Mononuclear cell (primary cell): ENCODE measurements around the gene SLC9A1. TPM values are rescaled to one million over a fixed set of nuclear protein-coding genes. Genes with fewer than 3 reads are reported as not detected.
"Not testable (repeated sequence)": the region's sequence is repeated elsewhere in the genome, so short reads cannot be mapped to it uniquely, and the experiment has no call there.

Experiments
- H3K27me3 ChIP-seq: 2 replicates; pipeline ENCODE4 v1.6.0; 2011; ENCODE audit warnings: low read length, control low read depth; ENCODE audit not compliant: insufficient read depth
- H3K4me1 ChIP-seq: 2 replicates; pipeline ENCODE4 v1.5.1; 2011; ENCODE audit warnings: mild to moderate bottlenecking, low read length, control low read depth; ENCODE audit not compliant: insufficient read depth
- H3K4me3 ChIP-seq: 2 replicates; pipeline ENCODE4 v1.5.1; 2011; ENCODE audit warnings: mild to moderate bottlenecking, low read length, moderate library complexity
- H3K9me3 ChIP-seq: 2 replicates; pipeline ENCODE4 v1.5.1; 2011; ENCODE audit warnings: low read depth, mild to moderate bottlenecking, control low read depth, low read length
- total RNA-seq: library from RNA; depleted of rRNA; stranded (reverse); fragments of >200 nt; gene quantifications from one replicate; pipeline ENCODE4 v1.2.3, GENCODE V29; 2012

Gene SLC9A1
- 6.4 TPM for total RNA-seq

DNA sequence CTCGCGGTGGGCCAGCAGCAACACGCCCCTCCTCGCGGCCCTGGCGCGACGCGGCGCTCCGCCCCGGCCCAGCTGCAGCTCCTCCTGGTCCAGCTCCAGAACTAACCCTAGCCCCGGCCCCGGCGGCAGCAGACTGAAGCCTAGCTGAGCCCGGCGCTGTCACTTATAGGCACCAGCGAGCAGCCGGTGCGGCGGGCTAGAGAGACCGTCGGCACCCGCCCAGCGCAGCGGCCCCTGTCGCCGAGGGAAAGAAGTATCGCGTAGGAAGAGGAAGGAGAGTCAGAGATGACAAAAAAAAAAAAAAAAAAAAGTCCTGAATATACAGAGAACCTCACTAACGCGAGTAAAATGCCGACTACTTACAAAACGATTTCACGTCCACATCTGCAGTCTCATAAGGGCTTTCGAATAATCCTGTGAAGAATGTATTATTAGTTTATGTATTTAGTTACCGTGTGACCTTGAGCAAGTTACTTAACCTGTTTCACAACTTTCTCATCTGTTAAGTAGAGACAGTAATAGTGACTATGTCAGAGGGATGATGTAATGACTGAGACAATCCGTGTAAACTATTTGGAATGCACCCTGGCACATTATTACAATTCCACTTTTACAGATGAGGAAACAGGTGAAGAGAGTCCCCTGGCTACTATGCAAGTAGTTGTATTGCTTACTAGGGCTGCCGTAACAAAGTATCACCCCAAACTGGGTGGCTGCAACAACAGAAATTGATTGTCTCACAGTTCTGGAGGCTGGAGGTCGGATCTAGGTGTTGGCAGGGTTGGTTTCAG is at the start of gene SLC9A1:
TSS of gene SLC9A1 (minus strand) at position 135 of the 791 bp plus-strand sequence. CDS start 791 bp downstream, outside the sequence.
- H3K4me3 ChIP-seq, result peak within 1 kb of the TSS; percentile 82
- no peaks in the 10 kb centered on the region for H3K9me3 ChIP-seq
- H3K27me3 ChIP-seq, result no peaks in the 10 kb centered on the region
- H3K4me1 ChIP-seq, result peaks cover 47% of the 10 kb centered on the region

DNA sequence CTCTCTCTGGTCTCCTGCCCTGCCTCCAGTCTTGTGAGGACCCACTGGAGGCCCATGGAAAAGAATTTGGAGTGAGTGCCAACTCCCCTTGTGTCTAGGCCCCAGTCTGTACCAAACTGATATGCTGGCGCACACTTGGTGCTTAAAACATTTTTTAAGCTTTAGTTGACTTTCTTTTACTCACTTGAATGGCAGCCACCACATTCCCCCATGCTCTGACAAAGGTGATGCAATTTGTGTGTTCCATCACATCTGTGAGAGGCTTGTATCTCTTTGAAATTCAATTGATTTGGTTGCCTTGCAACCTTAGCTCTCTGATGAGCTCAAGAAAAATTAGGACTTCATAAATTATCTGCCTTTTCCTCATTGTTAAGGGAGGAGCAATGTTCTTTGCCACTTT is 49.0 kb upstream of the SLC9A1 start:
- no peaks in the 10 kb centered on the region for H3K9me3 ChIP-seq
- no peaks in the 10 kb centered on the region for H3K27me3 ChIP-seq
- no peaks in the 10 kb centered on the region for H3K4me1 ChIP-seq
- no peak overlapping the region for H3K4me3 ChIP-seq

DNA sequence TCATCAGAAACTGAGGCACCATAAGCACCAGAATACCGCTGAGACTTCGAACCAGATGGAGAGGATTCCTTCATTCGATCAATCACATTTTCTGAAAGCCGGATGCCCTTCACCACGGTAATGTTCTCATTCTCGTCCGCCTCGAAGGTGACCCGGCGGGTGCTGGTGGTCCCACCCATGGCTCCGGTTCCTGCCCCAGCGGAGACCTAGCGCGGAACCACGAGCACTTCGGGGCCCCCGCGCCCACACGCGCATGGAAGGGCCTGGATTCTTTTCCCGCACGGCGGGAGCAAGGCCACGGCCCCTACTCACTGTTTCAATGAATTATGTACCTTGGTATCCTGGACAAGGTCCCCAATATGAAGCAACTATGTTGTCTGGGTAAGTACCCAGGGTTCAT is 46.4 kb upstream of the SLC9A1 start:
- Histone ChIP-seq H3K9me3 (no peaks in the 10 kb centered on the region), H3K4me1 (no peaks in the 10 kb centered on the region), H3K4me3 (no peak overlapping the region), H3K27me3 (no peaks in the 10 kb centered on the region)

DNA sequence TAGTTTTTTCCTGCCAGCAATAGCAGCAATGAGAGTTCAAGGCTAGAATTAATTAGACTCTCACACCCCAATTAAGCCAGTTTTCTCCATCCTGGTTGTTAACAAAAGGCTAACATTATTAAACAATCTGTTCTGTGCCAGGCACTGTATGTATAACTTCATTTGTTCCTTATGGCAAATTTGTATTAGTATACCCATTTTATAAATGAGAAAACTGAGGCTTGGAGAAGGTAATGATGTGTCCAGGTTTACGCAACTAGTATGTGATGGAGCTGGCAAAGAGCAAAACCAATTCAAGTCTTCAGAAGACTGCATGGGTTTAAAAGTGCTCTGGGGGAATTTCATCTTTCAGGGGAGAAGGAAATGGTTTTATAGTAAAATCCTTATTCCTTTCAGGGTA is 38.3 kb upstream of the SLC9A1 start:
- Histone ChIP-seq H3K9me3 (no peaks in the 10 kb centered on the region), H3K4me3 (no peak overlapping the region), H3K27me3 (no peaks in the 10 kb centered on the region), H3K4me1 (peaks cover 14% of the 10 kb centered on the region)

DNA sequence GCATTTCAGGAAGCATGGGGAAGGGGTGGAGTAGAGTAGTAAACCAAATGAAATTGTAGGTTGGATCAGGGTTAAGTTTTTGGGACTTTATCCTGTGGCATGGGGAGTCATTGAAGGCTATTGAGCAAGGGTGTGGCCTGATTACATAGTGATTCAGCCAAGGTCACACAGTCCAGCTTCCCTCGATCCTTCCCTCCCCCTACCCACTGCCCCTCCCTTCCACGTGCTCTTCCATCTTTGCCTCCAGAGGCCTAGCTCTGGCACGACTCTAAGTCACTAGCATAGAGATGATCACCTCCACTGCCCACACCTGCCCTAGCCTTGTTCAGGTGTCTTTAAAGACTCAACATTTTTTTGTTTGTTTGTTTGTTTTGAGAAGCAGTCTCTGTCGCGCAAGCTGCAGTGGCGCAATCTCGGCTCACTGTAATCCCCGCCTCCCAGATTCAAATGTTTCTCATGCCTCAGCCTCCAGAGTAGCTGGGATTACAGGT is 37.2 kb upstream of the SLC9A1 start:
- H3K27me3 ChIP-seq, result no peaks in the 10 kb centered on the region
- H3K9me3 ChIP-seq, result no peaks in the 10 kb centered on the region
- H3K4me3 ChIP-seq, result no peak overlapping the region
- H3K4me1 ChIP-seq, result peaks cover 14% of the 10 kb centered on the region

DNA sequence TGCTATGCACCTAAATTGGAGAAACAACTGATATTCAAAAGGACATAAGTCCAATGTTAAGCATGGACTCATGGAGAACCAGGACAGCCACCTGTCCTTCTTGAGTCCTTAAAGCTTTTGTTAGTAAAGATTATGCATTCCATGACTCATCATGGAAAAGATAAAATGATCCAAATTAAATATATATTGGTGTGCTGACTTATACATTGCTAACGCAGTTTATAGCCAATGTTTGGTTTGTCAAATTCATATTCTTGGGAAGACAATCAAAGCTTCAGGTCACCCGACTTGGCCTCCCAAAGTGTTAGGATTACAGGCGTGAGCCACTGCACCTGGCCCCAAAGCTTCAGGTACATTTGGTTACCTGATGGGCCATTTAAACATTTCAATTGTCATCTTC is 29.7 kb upstream of the SLC9A1 start:
- H3K4me1 ChIP-seq, H3K27me3 ChIP-seq, H3K9me3 ChIP-seq: not testable (repeated sequence)

DNA sequence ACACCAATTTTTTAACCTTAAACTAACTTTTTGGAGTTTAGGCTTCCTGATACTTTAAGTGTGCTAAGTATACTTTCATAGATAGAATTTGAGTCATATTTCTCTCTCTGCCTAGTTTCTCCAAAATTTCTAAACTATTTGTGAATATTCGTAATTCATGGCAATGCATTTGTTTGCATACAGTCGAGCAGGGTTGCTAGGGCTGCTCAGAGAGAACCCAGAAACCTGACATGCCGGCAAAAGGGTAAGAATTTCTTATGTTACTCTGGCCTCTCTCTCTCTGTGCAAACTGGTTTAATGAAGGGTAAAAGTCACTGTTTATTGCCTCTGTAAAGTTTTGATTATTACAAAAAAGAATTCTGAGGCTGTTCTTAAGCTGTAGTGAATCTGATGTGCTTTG is 25.1 kb upstream of the SLC9A1 start:
- Histone ChIP-seq H3K9me3 (no peaks in the 10 kb centered on the region), H3K4me3 (no peak overlapping the region), H3K4me1 (no peaks in the 10 kb centered on the region), H3K27me3 (no peaks in the 10 kb centered on the region)

More for the DNA sequence above, 29.7 kb upstream of the SLC9A1 start:
- not testable (repeated sequence) for H3K4me3 ChIP-seq

DNA sequence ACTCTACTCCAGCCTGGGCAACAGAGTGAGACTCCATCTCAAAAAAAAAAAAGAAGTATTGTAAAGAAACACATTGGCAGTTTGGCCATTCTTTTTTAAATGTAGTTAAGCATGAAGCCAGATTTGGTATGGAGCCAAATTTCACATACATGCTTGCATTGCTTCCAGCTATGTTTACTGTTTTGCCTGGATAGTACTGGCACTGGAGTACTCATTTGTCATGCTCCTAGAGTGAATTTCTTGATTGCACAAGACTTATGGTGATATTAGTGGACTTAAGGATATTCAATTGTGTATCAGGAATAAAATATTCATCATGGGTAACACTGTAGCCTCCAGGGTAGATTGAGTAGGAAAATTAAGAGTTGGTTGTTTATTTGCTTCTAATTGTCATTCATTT is 24.5 kb upstream of the SLC9A1 start:
- H3K4me3 ChIP-seq, result no peak overlapping the region
- H3K27me3 ChIP-seq, result no peaks in the 10 kb centered on the region
- H3K4me1 ChIP-seq, result no peaks in the 10 kb centered on the region

DNA sequence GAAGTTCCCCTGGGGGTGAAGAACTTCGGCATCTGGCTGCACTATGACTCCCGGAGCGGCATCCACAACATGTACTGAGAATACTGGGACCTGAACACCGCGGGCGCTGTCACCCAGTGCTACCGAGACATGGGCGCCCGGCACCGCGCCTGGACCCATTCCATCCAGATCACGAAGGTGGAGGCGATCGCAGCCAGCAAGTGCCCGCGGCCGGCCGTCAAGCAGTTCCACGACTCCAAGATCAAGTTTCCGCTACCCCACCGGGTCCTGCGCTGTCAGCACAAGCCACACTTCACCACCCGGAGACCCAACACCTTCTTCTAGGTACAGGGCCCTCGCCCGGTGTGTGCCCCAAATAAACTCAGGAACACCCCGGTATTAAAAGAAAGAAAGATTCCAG is 22.0 kb upstream of the SLC9A1 start:
- no peaks in the 10 kb centered on the region for H3K27me3 ChIP-seq
- H3K9me3 ChIP-seq, result no peaks in the 10 kb centered on the region
- H3K4me1 ChIP-seq, result no peaks in the 10 kb centered on the region
- H3K4me3 ChIP-seq, result no peak overlapping the region

More for the DNA sequence above, 24.5 kb upstream of the SLC9A1 start:
- H3K9me3 ChIP-seq, result no peaks in the 10 kb centered on the region

DNA sequence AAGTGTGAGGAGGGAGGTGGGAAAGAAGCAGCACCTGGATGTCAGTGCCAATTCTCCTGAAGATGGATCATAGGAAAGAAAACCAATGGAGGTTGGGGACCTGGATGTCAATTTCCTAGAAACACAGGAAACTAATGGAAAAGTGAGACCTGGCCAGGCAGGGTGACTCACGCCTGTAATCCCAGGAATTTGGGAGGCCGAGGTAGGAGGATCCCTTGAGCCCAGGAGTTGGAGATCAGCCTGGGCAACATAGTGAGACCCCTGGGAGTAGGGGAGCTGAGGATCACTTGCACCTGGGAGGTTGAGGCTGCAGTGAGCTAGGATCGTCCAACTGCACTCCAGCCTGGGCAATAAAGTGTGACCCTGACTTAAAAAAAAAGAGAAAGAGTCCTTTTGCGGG is 21.4 kb upstream of the SLC9A1 start:
- H3K4me1 ChIP-seq, result no peaks in the 10 kb centered on the region

DNA sequence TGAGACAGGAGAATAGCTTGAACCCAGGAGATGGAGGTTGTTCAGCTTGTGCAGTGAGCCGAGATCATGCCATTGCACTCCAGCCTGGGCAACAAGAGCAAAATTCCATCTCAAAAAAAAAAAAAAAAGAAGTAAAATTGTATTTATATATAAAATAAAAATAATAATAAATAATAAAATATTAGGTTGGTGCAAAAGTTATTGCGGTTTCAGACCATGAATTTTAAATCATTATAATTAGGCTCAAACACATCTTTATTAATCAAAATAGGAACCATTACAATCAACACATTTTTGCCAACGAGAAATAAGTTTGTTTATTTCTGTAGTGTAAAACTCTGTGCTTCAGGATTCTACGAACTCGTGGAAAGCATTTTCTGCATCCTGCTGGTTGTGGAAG is 18.1 kb upstream of the SLC9A1 start:
- H3K9me3 ChIP-seq, H3K4me1 ChIP-seq, H3K4me3 ChIP-seq, H3K27me3 ChIP-seq: not testable (repeated sequence)

More for the DNA sequence above, 21.4 kb upstream of the SLC9A1 start:
- Histone ChIP-seq H3K4me3 (no peak overlapping the region), H3K27me3 (no peaks in the 10 kb centered on the region), H3K9me3 (no peaks in the 10 kb centered on the region)

DNA sequence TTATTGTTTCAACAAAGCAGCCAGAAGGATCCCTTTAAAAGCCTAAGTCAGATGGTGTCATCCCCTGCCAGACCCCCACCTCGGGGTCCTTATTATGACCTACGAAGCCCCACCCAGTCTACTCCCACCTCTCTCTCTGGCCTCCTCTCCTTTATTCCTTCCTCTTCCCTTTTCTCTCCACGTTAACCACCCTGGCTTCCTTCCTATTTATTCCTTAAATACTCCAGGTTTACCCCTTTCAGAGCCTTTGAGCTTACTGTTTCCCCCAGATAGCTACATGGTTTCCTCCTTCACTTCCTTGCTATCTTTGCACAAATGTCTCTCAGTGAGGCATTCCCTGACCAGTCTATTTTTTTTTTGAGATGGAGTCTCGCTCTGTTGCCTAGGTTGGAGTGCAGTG is 12.0 kb upstream of the SLC9A1 start:
- Histone ChIP-seq H3K4me1 (peaks cover 4% of the 10 kb centered on the region), H3K4me3 (no peak overlapping the region), H3K27me3 (no peaks in the 10 kb centered on the region), H3K9me3 (no peaks in the 10 kb centered on the region)

DNA sequence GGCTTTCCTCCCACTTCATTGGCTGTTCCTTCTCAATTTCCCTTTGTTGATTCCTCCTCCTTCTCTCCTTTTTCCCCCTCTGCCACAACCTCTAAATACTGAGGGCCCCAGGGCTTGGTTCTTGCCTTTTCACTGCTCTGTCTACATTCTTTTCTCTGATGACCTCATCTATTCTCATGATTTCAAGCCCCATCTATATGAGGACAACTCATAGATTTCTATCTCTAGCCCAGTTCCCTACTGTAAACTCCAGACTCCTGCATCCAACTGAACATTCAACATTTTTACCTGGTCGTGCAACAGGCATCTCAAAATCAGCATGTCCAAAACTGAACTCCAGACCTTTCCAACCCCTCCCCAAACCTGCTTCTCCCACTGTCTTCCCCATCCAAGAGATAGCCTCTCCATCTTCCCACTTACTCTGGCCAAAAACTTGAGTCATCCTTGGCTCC is 11.5 kb upstream of the SLC9A1 start:
- Histone ChIP-seq H3K4me1 (peaks cover 10% of the 10 kb centered on the region), H3K27me3 (no peaks in the 10 kb centered on the region), H3K9me3 (no peaks in the 10 kb centered on the region), H3K4me3 (no peak overlapping the region)

DNA sequence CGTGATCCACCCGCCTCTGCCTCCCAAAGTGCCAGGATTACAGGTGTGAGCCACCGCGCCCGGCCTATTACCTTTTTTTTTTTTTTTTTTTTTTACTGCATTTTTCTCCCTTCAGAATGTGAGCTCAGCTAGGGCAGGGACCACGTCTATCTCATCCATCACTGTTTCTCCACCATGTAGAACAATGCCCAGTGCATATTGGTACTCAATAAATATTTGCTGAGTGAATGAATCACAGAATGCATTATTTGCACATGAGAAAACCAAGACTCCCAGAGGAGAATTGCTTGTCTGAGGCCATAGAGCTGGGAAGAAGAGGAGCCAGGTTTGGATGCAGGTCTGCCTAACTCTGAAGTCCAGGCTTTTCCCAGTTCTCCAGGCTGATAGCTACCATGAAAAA is 8.2 kb upstream of the SLC9A1 start:
- Histone ChIP-seq H3K4me3 (no peak overlapping the region), H3K4me1 (peaks cover 14% of the 10 kb centered on the region), H3K9me3 (no peaks in the 10 kb centered on the region), H3K27me3 (no peaks in the 10 kb centered on the region)

DNA sequence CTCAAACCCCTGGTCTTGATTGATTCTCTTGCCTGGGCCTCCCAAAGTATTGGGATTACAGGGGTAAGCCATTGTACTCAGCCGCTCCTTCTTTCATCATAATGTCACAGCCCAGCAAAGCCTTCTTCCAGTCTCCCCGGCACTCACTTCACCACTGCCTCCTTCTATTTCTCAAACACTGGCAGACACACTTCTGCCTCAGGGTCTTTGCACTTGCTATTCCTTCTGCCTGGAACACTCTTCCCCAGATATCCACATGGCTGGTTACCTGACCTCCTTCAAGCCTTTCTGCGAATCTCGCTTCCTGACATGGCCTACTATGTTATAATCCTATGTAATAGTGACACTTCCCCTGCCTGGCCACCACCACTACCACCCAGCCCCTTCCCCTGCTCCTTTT is 7.2 kb upstream of the SLC9A1 start:
- peaks cover 14% of the 10 kb centered on the region for H3K4me1 ChIP-seq

DNA sequence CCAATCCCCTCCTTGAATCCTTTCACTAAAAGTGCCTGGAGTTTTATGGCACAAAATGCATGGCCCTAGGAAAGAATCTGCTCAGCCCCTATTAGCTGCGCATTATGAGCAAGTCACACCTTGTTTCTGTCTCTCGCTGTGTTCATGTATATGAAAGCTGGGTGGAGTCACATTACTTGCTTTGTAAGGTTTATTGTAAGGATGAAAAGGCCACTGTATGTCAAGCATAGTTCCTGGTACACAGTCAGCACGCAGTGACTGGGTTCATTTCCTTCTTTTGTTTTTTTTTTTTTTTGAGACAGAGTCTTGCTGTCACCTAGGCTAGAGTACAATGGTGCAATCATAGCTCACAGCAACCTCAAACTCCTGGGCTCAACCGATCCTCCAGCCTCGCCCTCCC is 6.7 kb upstream of the SLC9A1 start:
- Histone ChIP-seq H3K4me3 (no peak overlapping the region), H3K4me1 (peaks cover 14% of the 10 kb centered on the region), H3K27me3 (no peaks in the 10 kb centered on the region), H3K9me3 (no peaks in the 10 kb centered on the region)

More for the DNA sequence above, 7.2 kb upstream of the SLC9A1 start:
- H3K9me3 ChIP-seq, result no peaks in the 10 kb centered on the region
- H3K27me3 ChIP-seq, result no peaks in the 10 kb centered on the region
- no peak overlapping the region for H3K4me3 ChIP-seq
